ENCODE data around the gene RASGRF1.

RASGRF1 gene

GRCh38 chr15:79130535-79131130, 40.1 kb upstream of the RASGRF1 start:
- TF ChIP-seq CTCF (IDR thresholded peaks at IDR 0.05; ENCODE audit: low read depth, low read length, missing control alignments) = no peak

GRCh38 chr15:79129235-79129634, 38.7 kb upstream of the RASGRF1 start:
- no peak for TF ChIP-seq CTCF (IDR thresholded peaks at IDR 0.05; ENCODE audit: low read depth, low read length, missing control alignments)
- no peak overlapping the region for H3K4me3 ChIP-seq (ENCODE audit: low read depth, low read length)
- in situ Hi-C loops (cut with HindIII; ENCODE audit: low sequenced_read_pairs) = no loop called here
- DNase-seq (ENCODE audit: low read depth) = no peak

More at GRCh38 chr15:79130535-79131130, 40.1 kb upstream of the RASGRF1 start:
- in situ Hi-C loops (cut with HindIII; ENCODE audit: low sequenced_read_pairs) = no loop called here
- no peak overlapping the region for H3K4me3 ChIP-seq (ENCODE audit: low read depth, low read length)
- no peak for DNase-seq (ENCODE audit: low read depth)

- in situ Hi-C loops (cut with HindIII; ENCODE audit: low sequenced_read_pairs) = no loop called here
- no peak for TF ChIP-seq CTCF (IDR thresholded peaks at IDR 0.05; ENCODE audit: low read depth, low read length, missing control alignments)
- DNase-seq (ENCODE audit: low read depth) = no peak
- H3K4me3 ChIP-seq (ENCODE audit: low read depth, low read length) = no peak overlapping the region
Measured at GRCh38 chr15:79128556-79128955, 38.0 kb upstream of the RASGRF1 start.

- in situ Hi-C loops (cut with HindIII; ENCODE audit: low sequenced_read_pairs) = no loop called here
- no peak overlapping the region for H3K4me3 ChIP-seq (ENCODE audit: low read depth, low read length)
- DNase-seq (ENCODE audit: low read depth) = no peak
- TF ChIP-seq CTCF (IDR thresholded peaks at IDR 0.05; ENCODE audit: low read depth, low read length, missing control alignments) = no peak
Measured at GRCh38 chr15:79124388-79124787, 33.8 kb upstream of the RASGRF1 start.

- in situ Hi-C loops (cut with HindIII; ENCODE audit: low sequenced_read_pairs) = no loop called here
- DNase-seq (ENCODE audit: low read depth) = no peak
- no peak for TF ChIP-seq CTCF (IDR thresholded peaks at IDR 0.05; ENCODE audit: low read depth, low read length, missing control alignments)
Measured at GRCh38 chr15:79122991-79123390, 32.4 kb upstream of the RASGRF1 start.

GRCh38 chr15:79122391-79122790, 31.8 kb upstream of the RASGRF1 start:
- no peak overlapping the region for H3K4me3 ChIP-seq (ENCODE audit: low read depth, low read length)
- DNase-seq (ENCODE audit: low read depth) = no peak
- in situ Hi-C loops (cut with HindIII; ENCODE audit: low sequenced_read_pairs) = no loop called here
- no peak for TF ChIP-seq CTCF (IDR thresholded peaks at IDR 0.05; ENCODE audit: low read depth, low read length, missing control alignments)

More at GRCh38 chr15:79122991-79123390, 32.4 kb upstream of the RASGRF1 start:
- no peak overlapping the region for H3K4me3 ChIP-seq (ENCODE audit: low read depth, low read length)

All from astrocyte of the cerebellum (primary cell).